ENCODE measurements around the gene ENAH.
A peak's percentile ranks its signal among the peaks of the same experiment; 100 is the strongest.
"Not testable (repeated sequence)": the region's sequence is repeated elsewhere in the genome, so short reads cannot be mapped to it uniquely, and the experiment has no call there.

Gene ENAH

GRCh38 chr1:225642177-225642576, 10.7 kb downstream of the ENAH start:
- DNase-seq: no peak

- DNase-seq: no peak
Observed at GRCh38 chr1:225638853-225639252, 14.1 kb downstream of the ENAH start.

GRCh38 chr1:225637651-225638199, 15.2 kb downstream of the ENAH start:
- DNase-seq: no peak

GRCh38 chr1:225636992-225637391, 15.9 kb downstream of the ENAH start:
- not testable (repeated sequence) for DNase-seq

- no peak for DNase-seq
Observed at GRCh38 chr1:225635649-225636048, 17.3 kb downstream of the ENAH start.

- not testable (repeated sequence) for DNase-seq
Observed at GRCh38 chr1:225632836-225633235, 20.1 kb downstream of the ENAH start.

GRCh38 chr1:225631021-225631663, 21.8 kb downstream of the ENAH start:
- no peak for DNase-seq

GRCh38 chr1:225629483-225629882, 23.4 kb downstream of the ENAH start:
- DNase-seq: no peak

- DNase-seq: not testable (repeated sequence)
Observed at GRCh38 chr1:225628794-225629193, 24.1 kb downstream of the ENAH start.

- no peak for DNase-seq
Observed at GRCh38 chr1:225627304-225627947, 25.5 kb downstream of the ENAH start.

- no peak for DNase-seq
Observed at GRCh38 chr1:225626698-225627097, 26.2 kb downstream of the ENAH start.

GRCh38 chr1:225617956-225618355, 35.0 kb downstream of the ENAH start:
- no peak for DNase-seq

- no peak for DNase-seq
Observed at GRCh38 chr1:225617479-225617878, 35.4 kb downstream of the ENAH start.

- not testable (repeated sequence) for DNase-seq
Observed at GRCh38 chr1:225615403-225615790, 37.5 kb downstream of the ENAH start.

GRCh38 chr1:225613006-225613405, 39.9 kb downstream of the ENAH start:
- no peak for DNase-seq

GRCh38 chr1:225612287-225612686, 40.6 kb downstream of the ENAH start:
- DNase-seq: no peak

GRCh38 chr1:225611537-225612223, 41.2 kb downstream of the ENAH start:
- DNase-seq: no peak

GRCh38 chr1:225610539-225610938, 42.4 kb downstream of the ENAH start:
- DNase-seq: no peak

GRCh38 chr1:225608014-225608796, 44.7 kb downstream of the ENAH start:
- DNase-seq: no peak

GRCh38 chr1:225607355-225607754, 45.6 kb downstream of the ENAH start:
- no peak for DNase-seq

GRCh38 chr1:225603538-225604354, 49.2 kb downstream of the ENAH start:
- DNase-seq: peak; percentile 2

- DNase-seq: no peak
Observed at GRCh38 chr1:225602590-225603206, 50.2 kb downstream of the ENAH start.
